Gastroesophageal sphincter (tissue), 3 donors: ENCODE data around the gene CFAP90.

ENCODE experiments used
- CTCF ChIP-seq, 4 experiments: fragments of 200-600 bp in 2 of 4; fragments of 450-650 bp in 2 of 4; sonication (generic) in 1 of 4; IDR thresholded peaks; one replicate each; pipeline ENCODE4 v1.5.1; 2017 to 2019; ENCODE audit warnings: antibody characterized with exemption in 4 of 4, mild to moderate bottlenecking in 2 of 4, moderate library complexity in 2 of 4
- EP300 ChIP-seq: sonication (generic); formaldehyde crosslinking; IDR thresholded peaks from one replicate; pipeline ENCODE4 v1.6.1; 2017; ENCODE audit warnings: antibody characterized with exemption, mild to moderate bottlenecking
- POLR2A ChIP-seq, 2 donors: fragments of 450-650 bp; IDR thresholded peaks; one replicate each; pipeline ENCODE4 v1.6.1; 2017; ENCODE audit warnings: antibody characterized with exemption in 2 of 2, mild to moderate bottlenecking in 2 of 2, moderate library complexity in 1 of 2
- POLR2AphosphoS5 ChIP-seq: sonication (generic); formaldehyde crosslinking; IDR thresholded peaks from one replicate; pipeline ENCODE4 v1.6.1; 2017; ENCODE audit warnings: antibody characterized with exemption

- TF ChIP-seq CTCF (IDR thresholded peaks at IDR 0.05), result no peak
- no peak for TF ChIP-seq POLR2A (IDR thresholded peaks at IDR 0.05)
- TF ChIP-seq POLR2AphosphoS5, result no peak
- no peak for TF ChIP-seq EP300
Measured at GRCh38 chr5:7834982-7835381, 16.0 kb downstream of the CFAP90 start.
